GM18505 (cell line): ENCODE data around the gene CNKSR3.

Experiments used
- ATAC-seq: cut with Tn5 transposase; IDR thresholded peaks from one replicate; pipeline ENCODE4 v1.9.1; 2021; ENCODE audit not compliant: unreplicated experiment
- POLR2A ChIP-seq: IDR thresholded peaks from 4 replicates; pipeline ENCODE4 v1.6.1; 2011; ENCODE audit warnings: borderline replicate concordance; ENCODE audit not compliant: insufficient read depth, insufficient read length; ENCODE audit errors: extremely low read depth

Gene CNKSR3

DNA sequence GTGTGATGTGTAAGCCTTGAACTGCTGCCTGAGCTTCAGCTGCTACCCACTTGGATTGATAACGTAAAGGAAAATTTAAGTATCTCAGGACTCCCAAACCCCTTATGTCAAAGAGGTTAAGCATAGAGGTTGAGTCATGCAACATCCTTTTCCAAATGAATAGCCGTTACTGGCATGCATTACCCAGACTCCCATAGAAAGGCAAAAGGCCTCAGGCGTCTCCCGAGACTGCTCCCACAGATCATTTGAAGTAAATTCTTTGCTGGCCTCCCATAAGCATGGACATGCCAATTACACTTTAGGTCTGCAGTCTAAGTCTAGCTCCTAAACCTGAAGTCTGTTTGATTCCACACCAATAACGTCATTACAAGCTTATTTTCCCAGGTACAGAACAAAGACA is 168.6 kb downstream of the CNKSR3 start:
- no peak for TF ChIP-seq POLR2A
- no peak for ATAC-seq

DNA sequence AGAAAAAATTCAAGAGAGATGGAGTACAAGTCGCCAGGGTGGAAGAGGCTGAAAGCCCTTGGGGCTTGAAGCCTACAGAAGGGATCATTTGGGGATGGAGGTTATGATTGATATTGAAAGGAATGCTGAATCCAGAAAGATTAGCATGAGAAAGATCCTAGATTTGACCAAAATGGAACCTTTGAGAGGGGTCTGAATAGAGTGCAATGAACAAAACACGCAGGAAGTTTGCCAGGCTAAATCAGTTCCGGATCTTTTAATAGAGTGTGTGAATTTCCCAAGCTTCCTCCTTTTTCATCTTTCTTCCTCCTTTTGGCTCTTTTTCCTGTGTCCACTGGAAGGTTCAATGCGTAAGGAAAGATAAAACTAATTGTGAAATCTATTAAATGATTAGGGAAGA is 169.1 kb downstream of the CNKSR3 start:
- no peak for TF ChIP-seq POLR2A
- ATAC-seq: no peak
